NCI-H1694 (cell line): ENCODE measurements around the gene BBLN.
"Not testable (repeated sequence)": the region's sequence is repeated elsewhere in the genome, so short reads cannot be mapped to it uniquely, and the experiment has no call there.

Experiments
- DNase-seq: peaks from one replicate; lab custom pipeline; 2025; lab: John Stamatoyannopoulos, UW

Gene BBLN

GRCh38 chr9:128124873-128125579 is 35.0 kb upstream of the BBLN start:
- DNase-seq = peak; percentile 38

- no peak for DNase-seq
Observed at GRCh38 chr9:128125580-128126354, 34.3 kb upstream of the BBLN start.

- DNase-seq = no peak
Observed at GRCh38 chr9:128127568-128127989, 32.5 kb upstream of the BBLN start, which contains the start of gene PTGES2. PTGES2 (minus strand) TSS chr9:128127729; CDS start chr9:128127717, 12 bp downstream.

GRCh38 chr9:128127990-128128835 is 31.9 kb upstream of the BBLN start:
- peak; percentile 61 for DNase-seq

- DNase-seq = no peak
Observed at GRCh38 chr9:128128836-128129590, 31.1 kb upstream of the BBLN start.

GRCh38 chr9:128129976-128130590 is 30.0 kb upstream of the BBLN start:
- not testable (repeated sequence) for DNase-seq

- DNase-seq = not testable (repeated sequence)
Observed at GRCh38 chr9:128130651-128131050, 29.4 kb upstream of the BBLN start.

- not testable (repeated sequence) for DNase-seq
Observed at GRCh38 chr9:128131346-128131745, 28.7 kb upstream of the BBLN start.

GRCh38 chr9:128132139-128132538 is 27.9 kb upstream of the BBLN start:
- DNase-seq = peak; percentile 56

- not testable (repeated sequence) for DNase-seq
Observed at GRCh38 chr9:128135561-128135960, 24.5 kb upstream of the BBLN start.

- no peak for DNase-seq
Observed at GRCh38 chr9:128136816-128137793, 23.0 kb upstream of the BBLN start.

GRCh38 chr9:128138001-128138400 is 22.1 kb upstream of the BBLN start:
- no peak for DNase-seq

- DNase-seq = no peak
Observed at GRCh38 chr9:128139621-128140020, 20.4 kb upstream of the BBLN start.

- no peak for DNase-seq
Observed at GRCh38 chr9:128141604-128142003, 18.5 kb upstream of the BBLN start.

GRCh38 chr9:128142061-128142460 is 18.0 kb upstream of the BBLN start:
- no peak for DNase-seq

- DNase-seq = no peak
Observed at GRCh38 chr9:128142596-128142995, 17.5 kb upstream of the BBLN start.

- DNase-seq = no peak
Observed at GRCh38 chr9:128143525-128144238, 16.4 kb upstream of the BBLN start.

- DNase-seq = no peak
Observed at GRCh38 chr9:128144239-128145181, 15.6 kb upstream of the BBLN start.
